Skeletal muscle cell (primary cell): ENCODE results near the gene FLRT1.

Experiments used
- DNase-seq: peaks from one replicate; pipeline ENCODE4 v3.0.0-alpha.2; 2010; ENCODE audit warnings: low read depth
- H3K4me3 ChIP-seq: 2 replicates; pipeline ENCODE4 v1.5.1; 2011; ENCODE audit warnings: low read depth, mild to moderate bottlenecking, control low read depth, low read length, moderate library complexity

The FLRT1 gene

GRCh38 chr11:64035576-64035975 is at the start of gene FLRT1:
TSS of gene FLRT1 (plus strand) at chr11:64035931. CDS start at chr11:64116268, 80,337 bp downstream.
- no peak for DNase-seq

GRCh38 chr11:63986156-63986931 is 49.4 kb upstream of the FLRT1 start, which contains the start of gene OTUB1:
TSS of gene OTUB1 (plus strand) at chr11:63986438. CDS start at chr11:63986457, 19 bp downstream.
- peak; percentile 35 for DNase-seq
- H3K4me3 ChIP-seq, result peak within 1 kb of the TSS; percentile 97

More at GRCh38 chr11:64035576-64035975, at the start of gene FLRT1:
- peak within 1 kb of the TSS; percentile 49 for H3K4me3 ChIP-seq

GRCh38 chr11:63986932-63987513 is 48.7 kb upstream of the FLRT1 start:
- peak overlapping the region; percentile 97 for H3K4me3 ChIP-seq
- DNase-seq, result no peak

DNA sequence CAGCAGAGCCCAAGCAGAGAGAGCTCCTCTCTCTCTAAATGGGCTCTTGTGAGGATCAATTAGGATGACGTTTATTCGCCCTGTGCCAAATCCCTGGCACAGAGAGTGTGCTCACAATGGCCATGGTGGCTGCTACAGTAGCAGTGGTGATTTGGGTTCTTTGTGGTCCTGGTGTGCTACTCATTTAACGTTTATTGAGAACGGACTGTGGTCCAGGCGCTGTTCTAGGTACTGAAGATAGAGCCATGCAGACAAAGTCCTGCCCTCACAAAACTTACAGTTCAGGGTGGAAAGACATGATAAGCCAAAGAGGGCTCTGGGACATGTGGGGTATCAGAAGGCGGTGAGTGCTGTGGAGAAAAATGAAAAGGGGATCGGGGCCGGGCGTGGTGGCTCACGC is 44.2 kb upstream of the FLRT1 start:
- H3K4me3 ChIP-seq, result no peak overlapping the region
- DNase-seq, result no peak

DNA sequence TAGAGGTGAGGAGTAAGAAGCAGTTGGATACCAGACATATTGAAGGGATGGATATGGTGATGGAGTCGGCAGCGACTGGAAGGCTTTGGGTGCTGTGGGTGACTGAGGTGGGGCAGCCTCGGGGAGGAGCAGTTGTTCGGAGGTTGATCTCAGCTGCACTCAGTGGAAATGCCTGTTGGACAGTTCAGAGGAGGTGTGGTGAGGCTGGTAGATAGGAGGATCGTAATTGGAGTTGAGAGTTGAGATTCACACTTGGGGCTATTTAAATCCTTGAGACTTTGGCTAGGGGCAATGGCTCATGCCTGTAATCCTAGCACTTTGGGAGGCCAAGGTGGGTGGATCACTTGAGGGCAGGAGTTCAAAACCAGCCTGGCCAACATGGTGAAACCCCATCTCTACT is 42.6 kb upstream of the FLRT1 start:
- no peak for DNase-seq
- H3K4me3 ChIP-seq, result no peak overlapping the region

- DNase-seq, result no peak
- H3K4me3 ChIP-seq, result no peak overlapping the region
These were observed 41.7 kb upstream of the FLRT1 start for GRCh38 chr11:63993993-63994392.

DNA sequence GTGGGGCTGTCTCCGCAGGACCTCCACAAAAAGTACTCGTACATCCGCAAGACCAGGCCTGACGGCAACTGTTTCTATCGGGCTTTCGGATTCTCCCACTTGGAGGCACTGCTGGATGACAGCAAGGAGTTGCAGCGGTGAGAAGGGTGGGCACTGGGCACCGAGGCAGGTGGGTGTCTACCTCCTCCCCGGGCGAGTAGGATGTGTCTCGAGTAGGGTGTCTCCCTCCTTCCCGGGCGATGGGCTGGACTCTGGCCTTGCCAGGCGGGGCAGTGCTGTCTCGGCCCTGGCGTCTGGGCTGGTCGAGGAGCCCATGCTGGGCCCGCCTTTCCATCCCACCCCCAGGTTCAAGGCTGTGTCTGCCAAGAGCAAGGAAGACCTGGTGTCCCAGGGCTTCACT is 39.2 kb upstream of the FLRT1 start:
- no peak for DNase-seq

DNA sequence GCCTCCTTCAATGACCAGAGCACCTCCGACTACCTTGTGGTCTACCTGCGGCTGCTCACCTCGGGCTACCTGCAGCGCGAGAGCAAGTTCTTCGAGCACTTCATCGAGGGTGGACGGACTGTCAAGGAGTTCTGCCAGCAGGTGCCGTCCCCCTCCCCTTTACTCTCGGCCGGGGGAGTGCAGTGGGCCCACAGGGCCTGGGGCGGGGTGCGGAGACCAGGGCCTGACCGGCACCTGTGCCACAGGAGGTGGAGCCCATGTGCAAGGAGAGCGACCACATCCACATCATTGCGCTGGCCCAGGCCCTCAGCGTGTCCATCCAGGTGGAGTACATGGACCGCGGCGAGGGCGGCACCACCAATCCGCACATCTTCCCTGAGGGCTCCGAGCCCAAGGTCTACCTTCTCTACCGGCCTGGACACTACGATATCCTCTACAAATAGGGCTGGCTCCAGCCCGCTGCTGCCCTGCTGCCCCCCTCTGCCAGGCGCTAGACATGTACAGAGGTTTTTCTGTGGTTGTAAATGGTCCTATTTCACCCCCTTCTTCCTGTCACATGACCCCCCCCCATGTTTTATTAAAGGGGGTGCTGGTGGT is 38.5 kb upstream of the FLRT1 start:
- no peak overlapping the region for H3K4me3 ChIP-seq
- no peak for DNase-seq

More for the DNA sequence above, 39.2 kb upstream of the FLRT1 start:
- H3K4me3 ChIP-seq, result no peak overlapping the region

GRCh38 chr11:63997801-63998337 is 37.9 kb upstream of the FLRT1 start:
- no peak overlapping the region for H3K4me3 ChIP-seq
- DNase-seq, result no peak

GRCh38 chr11:63998558-63999348 is 37.0 kb upstream of the FLRT1 start:
- no peak for DNase-seq
- H3K4me3 ChIP-seq, result no peak overlapping the region

DNA sequence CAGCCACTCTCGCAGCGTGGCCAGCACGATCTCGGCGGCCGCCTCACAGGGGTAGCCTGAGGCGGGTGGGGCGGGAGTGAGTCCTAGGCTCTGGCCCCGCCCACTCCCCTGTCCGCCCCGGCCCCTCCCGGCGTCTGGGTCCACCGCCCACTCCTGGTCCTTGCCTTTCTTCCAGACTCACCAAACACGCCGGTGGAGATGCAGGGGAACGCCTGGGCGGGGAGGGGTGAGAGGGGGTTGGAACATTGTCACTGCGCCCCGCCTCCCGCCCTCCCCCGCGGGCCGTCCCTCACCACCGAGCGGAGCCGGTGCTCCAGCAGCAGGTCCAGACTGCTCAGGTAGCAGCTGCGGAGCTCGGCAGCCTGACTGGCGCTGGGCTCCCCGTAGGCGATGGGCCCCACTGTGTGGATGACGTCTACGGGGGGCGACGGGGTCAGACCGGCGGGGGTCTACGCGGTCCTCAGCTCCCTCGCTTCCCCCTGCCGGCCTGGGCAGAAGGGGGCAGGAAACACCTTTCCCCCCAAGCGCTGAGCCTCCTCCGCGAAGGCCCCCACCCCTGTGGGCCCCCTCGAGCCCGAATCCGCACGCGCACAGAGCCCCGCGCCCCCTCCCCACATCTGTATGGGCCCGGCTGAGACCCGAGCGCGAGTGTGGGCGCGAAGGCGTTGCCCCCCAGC is 36.2 kb upstream of the FLRT1 start:
- peak overlapping the region; percentile 11 for H3K4me3 ChIP-seq
- no peak for DNase-seq

- peak overlapping the region; percentile 41 for H3K4me3 ChIP-seq
- DNase-seq, result no peak
These were observed 35.5 kb upstream of the FLRT1 start for GRCh38 chr11:64000026-64000739.

GRCh38 chr11:64000740-64001483 is 34.8 kb upstream of the FLRT1 start:
- peak overlapping the region; percentile 41 for H3K4me3 ChIP-seq
- DNase-seq, result no peak

DNA sequence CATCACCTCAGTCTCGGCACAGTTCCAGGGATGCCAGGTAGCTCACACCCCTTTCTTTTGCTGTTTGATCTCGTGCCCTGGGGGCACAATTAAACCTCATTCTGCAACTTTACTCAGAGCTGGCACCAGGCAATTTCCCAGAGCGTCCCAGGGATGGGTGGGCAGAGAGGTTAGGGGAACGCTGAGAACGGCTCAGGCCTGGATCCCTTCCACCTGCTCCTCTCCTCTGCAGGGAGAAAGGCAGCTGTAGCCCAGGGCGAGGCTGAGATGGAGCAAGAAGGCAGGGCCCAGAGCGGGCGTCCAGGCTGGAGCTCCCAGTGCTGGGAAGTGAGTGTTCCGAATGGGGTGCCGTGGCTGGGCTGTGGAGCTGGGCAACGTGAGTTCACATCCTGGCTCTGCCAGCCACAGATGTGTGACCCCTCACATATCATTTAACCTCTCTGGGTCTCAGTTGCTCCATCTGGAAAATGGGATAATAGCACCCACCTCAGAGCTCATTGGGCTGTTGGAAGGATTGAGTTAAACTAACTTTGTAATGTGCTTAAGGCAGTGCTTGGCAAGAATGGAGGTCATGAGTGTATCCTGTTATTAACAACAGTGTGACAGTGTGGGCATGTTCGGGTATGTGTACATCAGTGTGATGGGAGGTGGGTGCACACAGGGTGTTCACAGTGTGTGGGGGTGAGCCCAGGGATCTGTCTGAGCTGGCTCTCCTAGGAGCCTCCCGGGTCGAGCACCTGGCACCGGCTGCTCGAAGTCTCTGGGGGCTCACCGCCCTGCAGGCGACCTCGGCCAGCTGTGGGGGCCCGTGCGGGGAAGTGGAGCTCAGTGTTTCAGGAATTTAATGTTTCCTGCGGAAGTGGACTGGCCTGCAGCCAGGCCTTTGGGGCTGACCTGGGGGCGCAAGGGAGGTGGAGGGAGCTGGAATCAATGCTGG is 34.0 kb upstream of the FLRT1 start:
- H3K4me3 ChIP-seq, result no peak overlapping the region
- DNase-seq, result no peak

GRCh38 chr11:64003807-64004589 is 31.7 kb upstream of the FLRT1 start:
- no peak for DNase-seq
- no peak overlapping the region for H3K4me3 ChIP-seq

GRCh38 chr11:64004590-64004984 is 31.1 kb upstream of the FLRT1 start:
- DNase-seq, result no peak
- no peak overlapping the region for H3K4me3 ChIP-seq
